ENCODE measurements around the gene PPIP5K1. TPM values are rescaled to one million over a fixed set of nuclear protein-coding genes. Genes with fewer than 3 reads are reported as not detected.
A peak's percentile ranks its signal among the peaks of the same experiment; 100 is the strongest.
"Not testable (repeated sequence)": the region's sequence is repeated elsewhere in the genome, so short reads cannot be mapped to it uniquely, and the experiment has no call there.

The PPIP5K1 gene
- total RNA-seq, 2 donors from 2014 or later: 61.1 to 88.8 TPM

- not testable (repeated sequence) for H3K36me3 Mint-ChIP-seq; H3K4me1 Mint-ChIP-seq (ENCODE audit: low read depth in 2 of 2); DNase-seq (ENCODE audit: low spot score); H3K4me3 Mint-ChIP-seq; ATAC-seq; H3K9me3 Mint-ChIP-seq; H3K27ac Mint-ChIP-seq; H3K27me3 Mint-ChIP-seq
Measured at GRCh38 chr15:43566615-43567014, 23.4 kb downstream of the PPIP5K1 start.

- H3K4me3 Mint-ChIP-seq; DNase-seq (ENCODE audit: low spot score); H3K36me3 Mint-ChIP-seq; H3K27ac Mint-ChIP-seq; H3K9me3 Mint-ChIP-seq; H3K27me3 Mint-ChIP-seq; H3K4me1 Mint-ChIP-seq (ENCODE audit: low read depth in 2 of 2): not testable (repeated sequence)
- peak; percentile 57 to 69 for ATAC-seq
Measured at GRCh38 chr15:43563793-43564192, 26.2 kb downstream of the PPIP5K1 start.

- H3K4me3 Mint-ChIP-seq; H3K27ac Mint-ChIP-seq; DNase-seq (ENCODE audit: low spot score); H3K4me1 Mint-ChIP-seq (ENCODE audit: low read depth in 2 of 2); H3K36me3 Mint-ChIP-seq; H3K27me3 Mint-ChIP-seq; H3K9me3 Mint-ChIP-seq; ATAC-seq: not testable (repeated sequence)
Measured at GRCh38 chr15:43562753-43563152, 27.3 kb downstream of the PPIP5K1 start.

GRCh38 chr15:43552986-43553385 lies 37.0 kb downstream of the PPIP5K1 start:
- ATAC-seq (no peak), DNase-seq (ENCODE audit: low spot score) (no peak)
- H3K36me3 Mint-ChIP-seq: peaks cover 5% of the 10 kb centered on the region
- no peak overlapping the region for H3K27ac Mint-ChIP-seq
- H3K4me1 Mint-ChIP-seq (ENCODE audit: low read depth in 2 of 2): no peaks in the 10 kb centered on the region
- H3K4me3 Mint-ChIP-seq: no peak overlapping the region
- H3K9me3 Mint-ChIP-seq: no peaks in the 10 kb centered on the region
- H3K27me3 Mint-ChIP-seq: no peaks in the 10 kb centered on the region

GRCh38 chr15:43552256-43552655 lies 37.8 kb downstream of the PPIP5K1 start:
- H3K4me1 Mint-ChIP-seq (ENCODE audit: low read depth in 2 of 2): no peaks in the 10 kb centered on the region
- H3K4me3 Mint-ChIP-seq: no peak overlapping the region
- H3K27ac Mint-ChIP-seq: no peak overlapping the region
- no peak for DNase-seq (ENCODE audit: low spot score)
- no peaks in the 10 kb centered on the region for H3K9me3 Mint-ChIP-seq
- no peaks in the 10 kb centered on the region for H3K27me3 Mint-ChIP-seq
- no peak for ATAC-seq
- H3K36me3 Mint-ChIP-seq: peaks cover 4% of the 10 kb centered on the region

GRCh38 chr15:43550527-43551363 lies 39.3 kb downstream of the PPIP5K1 start:
- Mint-ChIP-seq H3K9me3 (no peaks in the 10 kb centered on the region), H3K4me3 (no peak overlapping the region), H3K27me3 (no peaks in the 10 kb centered on the region), H3K27ac (no peak overlapping the region), H3K4me1 (ENCODE audit: low read depth in 2 of 2) (no peaks in the 10 kb centered on the region), H3K36me3 (peaks cover 6% of the 10 kb centered on the region)
- DNase-seq (ENCODE audit: low spot score): no peak
- ATAC-seq: no peak

- no peak for DNase-seq (ENCODE audit: low spot score)
- Mint-ChIP-seq H3K4me3 (no peak overlapping the region), H3K9me3 (no peaks in the 10 kb centered on the region), H3K27ac (no peak overlapping the region), H3K36me3 (peaks cover 6% of the 10 kb centered on the region), H3K27me3 (no peaks in the 10 kb centered on the region), H3K4me1 (ENCODE audit: low read depth in 2 of 2) (no peaks in the 10 kb centered on the region)
- ATAC-seq: no peak
Measured at GRCh38 chr15:43547539-43547938, 42.5 kb downstream of the PPIP5K1 start.

GRCh38 chr15:43545426-43545825 lies 44.6 kb downstream of the PPIP5K1 start:
- Mint-ChIP-seq H3K27ac (no peak overlapping the region), H3K36me3 (peaks cover 6% of the 10 kb centered on the region), H3K4me1 (ENCODE audit: low read depth in 2 of 2) (peaks cover 0 to 6% of the 10 kb centered on the region in 2 donors), H3K27me3 (no peaks in the 10 kb centered on the region), H3K9me3 (no peaks in the 10 kb centered on the region), H3K4me3 (no peak overlapping the region)
- no peak for ATAC-seq
- no peak for DNase-seq (ENCODE audit: low spot score)

GRCh38 chr15:43544266-43544665 lies 45.7 kb downstream of the PPIP5K1 start:
- DNase-seq (ENCODE audit: low spot score): no peak
- H3K27ac Mint-ChIP-seq: no peak overlapping the region
- H3K4me3 Mint-ChIP-seq: no peak overlapping the region
- no peaks in the 10 kb centered on the region for H3K27me3 Mint-ChIP-seq
- H3K36me3 Mint-ChIP-seq: peaks cover 6% of the 10 kb centered on the region
- no peaks in the 10 kb centered on the region for H3K9me3 Mint-ChIP-seq
- peaks cover 0 to 6% of the 10 kb centered on the region in 2 donors for H3K4me1 Mint-ChIP-seq (ENCODE audit: low read depth in 2 of 2)
- ATAC-seq: no peak

GRCh38 chr15:43541785-43542184 lies 48.2 kb downstream of the PPIP5K1 start:
- H3K36me3 Mint-ChIP-seq: no peaks in the 10 kb centered on the region
- no peak overlapping the region for H3K4me3 Mint-ChIP-seq
- ATAC-seq (no peak), DNase-seq (ENCODE audit: low spot score) (no peak)
- H3K27me3 Mint-ChIP-seq: no peaks in the 10 kb centered on the region
- H3K4me1 Mint-ChIP-seq (ENCODE audit: low read depth in 2 of 2): peaks cover 0 to 6% of the 10 kb centered on the region in 2 donors
- no peaks in the 10 kb centered on the region for H3K9me3 Mint-ChIP-seq
- H3K27ac Mint-ChIP-seq: no peak overlapping the region

GRCh38 chr15:43538091-43538490 lies 51.9 kb downstream of the PPIP5K1 start:
- Mint-ChIP-seq H3K4me3 (no peak overlapping the region), H3K9me3 (no peaks in the 10 kb centered on the region), H3K4me1 (ENCODE audit: low read depth in 2 of 2) (peaks cover 0 to 6% of the 10 kb centered on the region in 2 donors), H3K36me3 (no peaks in the 10 kb centered on the region), H3K27me3 (no peaks in the 10 kb centered on the region), H3K27ac (no peak overlapping the region)
- no peak for ATAC-seq
- DNase-seq (ENCODE audit: low spot score): no peak

GRCh38 chr15:43534897-43535296 lies 55.1 kb downstream of the PPIP5K1 start:
- Mint-ChIP-seq H3K27me3 (no peaks in the 10 kb centered on the region), H3K36me3 (no peaks in the 10 kb centered on the region), H3K4me1 (ENCODE audit: low read depth in 2 of 2) (no peaks in the 10 kb centered on the region), H3K9me3 (no peaks in the 10 kb centered on the region), H3K27ac (no peak overlapping the region), H3K4me3 (no peak overlapping the region)
- DNase-seq (ENCODE audit: low spot score): no peak
- no peak for ATAC-seq

GRCh38 chr15:43532826-43533225 lies 57.2 kb downstream of the PPIP5K1 start:
- H3K4me3 Mint-ChIP-seq; H3K36me3 Mint-ChIP-seq; H3K4me1 Mint-ChIP-seq (ENCODE audit: low read depth in 2 of 2); H3K9me3 Mint-ChIP-seq; DNase-seq (ENCODE audit: low spot score); H3K27me3 Mint-ChIP-seq; H3K27ac Mint-ChIP-seq; ATAC-seq: not testable (repeated sequence)

GRCh38 chr15:43531018-43531670 lies 58.9 kb downstream of the PPIP5K1 start:
- no peaks in the 10 kb centered on the region for H3K9me3 Mint-ChIP-seq
- no peak for ATAC-seq
- no peak for DNase-seq (ENCODE audit: low spot score)
- no peaks in the 10 kb centered on the region for H3K36me3 Mint-ChIP-seq
- no peaks in the 10 kb centered on the region for H3K4me1 Mint-ChIP-seq (ENCODE audit: low read depth in 2 of 2)
- H3K27me3 Mint-ChIP-seq: no peaks in the 10 kb centered on the region
- H3K4me3 Mint-ChIP-seq: no peak overlapping the region
- H3K27ac Mint-ChIP-seq: no peak overlapping the region

Measured in natural killer cell treated with Interleukin-12 subunit alpha and Interleukin-12 subunit beta and Interleukin-15 and Interleukin-18, amount 100 ng/mL, for 72 hours (primary cell).